Natural killer cell (primary cell): ENCODE data around the gene PRUNE2. TPM values are rescaled to one million over a fixed set of nuclear protein-coding genes. Genes with fewer than 3 reads are reported as not detected.

Experiments used
- ATAC-seq, 3 donors: fragments of 150-1000 bp in 2 of 3; fragments of 200-7000 bp in 1 of 3; cut with Tn5 transposase; 1 replicate in 1 of 3; 2 replicates in 2 of 3; pipeline ENCODE4 v1.10.0; 2021; ENCODE audit warnings: mild to moderate bottlenecking in 2 of 3, moderate library complexity in 2 of 3
- DNase-seq, 2 donors: peaks; one replicate each; pipeline versions ENCODE4 v3.0.0 to v3.0.0-alpha.2; 2013 to 2021; ENCODE audit warnings: mixed read lengths in 1 of 2
- H3K27ac ChIP-seq: one replicate; pipeline ENCODE4 v1.5.1; 2013; ENCODE audit warnings: mild to moderate bottlenecking, low read length
- H3K27me3 ChIP-seq: one replicate; pipeline ENCODE4 v1.6.1; 2013; ENCODE audit warnings: low read length; ENCODE audit not compliant: control insufficient read depth, insufficient read depth
- H3K36me3 ChIP-seq: one replicate; pipeline ENCODE4 v1.6.1; 2013; ENCODE audit warnings: low read length; ENCODE audit not compliant: control insufficient read depth, insufficient read depth
- H3K4me1 ChIP-seq: one replicate; pipeline ENCODE4 v1.6.1; 2013; ENCODE audit warnings: low read length; ENCODE audit not compliant: control insufficient read depth, insufficient read depth
- H3K4me3 ChIP-seq: one replicate; pipeline ENCODE4 v1.5.1; 2013; ENCODE audit warnings: low read length
- H3K9me3 ChIP-seq: one replicate; pipeline ENCODE4 v1.6.1; 2013; ENCODE audit warnings: low read length; ENCODE audit not compliant: control insufficient read depth, insufficient read depth
- H3K27ac Mint-ChIP-seq, 2 donors: one replicate each; pipeline ENCODE4 v1.8.0; 2022; ENCODE audit warnings: mild to moderate bottlenecking in 2 of 2, mixed read lengths in 2 of 2, moderate library complexity in 1 of 2
- H3K27me3 Mint-ChIP-seq, 2 donors: one replicate each; pipeline ENCODE4 v1.8.0; 2022; ENCODE audit warnings: low read depth in 2 of 2, mixed read lengths in 2 of 2
- H3K36me3 Mint-ChIP-seq: one replicate; pipeline ENCODE4 v1.8.0; 2022; ENCODE audit warnings: mixed read lengths
- H3K4me1 Mint-ChIP-seq, 2 donors: one replicate each; pipeline ENCODE4 v1.8.0; 2022; ENCODE audit warnings: mixed read lengths in 2 of 2
- H3K4me3 Mint-ChIP-seq: one replicate; pipeline ENCODE4 v1.8.0; 2022; ENCODE audit warnings: mild to moderate bottlenecking, moderate library complexity, mixed read lengths
- H3K9me3 Mint-ChIP-seq, 2 donors: one replicate each; pipeline ENCODE4 v1.8.0; 2022; ENCODE audit warnings: mixed read lengths in 2 of 2
- WGBS: methylation state at CpG from one replicate; pipeline ENCODE4 v1.1.7; 2013; ENCODE audit warnings: missing lambda C conversion rate; ENCODE audit not compliant: insufficient coverage; 5-methylcytosine and 5-hydroxymethylcytosine counted together
- intact Hi-C: fragments of 100-400 bp; cut with micrococcal nuclease; formaldehyde crosslinking; loops from one replicate; pipeline ENCODE4 v1.14.2; 2022
- total RNA-seq, 4 donors: library from RNA; stranded (reverse); fragments of 120-200 nt in 1 of 4; gene quantifications; one replicate each; pipeline versions ENCODE4 v1.2.3 to v1.2.4, GENCODE V29; 2013 to 2022
- TF ChIP-seq, protein P1 (sequence below): fragments of 200-600 bp; IDR thresholded peaks from one replicate; pipeline ENCODE4 v1.8.0; 2022; ENCODE audit warnings: antibody characterized with exemption

Gene PRUNE2
- total RNA-seq, 3 donors from 2014 or later (not counting 1 experiment from before 2014, with no cell fraction given) = 0.43 to 0.45 TPM; not detected in 1

GRCh38 chr9:76572151-76572550 lies 333.8 kb downstream of the PRUNE2 start:
- no peaks in the 10 kb centered on the region for H3K27me3 Mint-ChIP-seq
- DNase-seq (no peak), ATAC-seq (no peak)
- peaks cover 6% of the 10 kb centered on the region for H3K9me3 ChIP-seq
- TF ChIP-seq, protein P1, sequence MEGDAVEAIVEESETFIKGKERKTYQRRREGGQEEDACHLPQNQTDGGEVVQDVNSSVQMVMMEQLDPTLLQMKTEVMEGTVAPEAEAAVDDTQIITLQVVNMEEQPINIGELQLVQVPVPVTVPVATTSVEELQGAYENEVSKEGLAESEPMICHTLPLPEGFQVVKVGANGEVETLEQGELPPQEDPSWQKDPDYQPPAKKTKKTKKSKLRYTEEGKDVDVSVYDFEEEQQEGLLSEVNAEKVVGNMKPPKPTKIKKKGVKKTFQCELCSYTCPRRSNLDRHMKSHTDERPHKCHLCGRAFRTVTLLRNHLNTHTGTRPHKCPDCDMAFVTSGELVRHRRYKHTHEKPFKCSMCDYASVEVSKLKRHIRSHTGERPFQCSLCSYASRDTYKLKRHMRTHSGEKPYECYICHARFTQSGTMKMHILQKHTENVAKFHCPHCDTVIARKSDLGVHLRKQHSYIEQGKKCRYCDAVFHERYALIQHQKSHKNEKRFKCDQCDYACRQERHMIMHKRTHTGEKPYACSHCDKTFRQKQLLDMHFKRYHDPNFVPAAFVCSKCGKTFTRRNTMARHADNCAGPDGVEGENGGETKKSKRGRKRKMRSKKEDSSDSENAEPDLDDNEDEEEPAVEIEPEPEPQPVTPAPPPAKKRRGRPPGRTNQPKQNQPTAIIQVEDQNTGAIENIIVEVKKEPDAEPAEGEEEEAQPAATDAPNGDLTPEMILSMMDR = no peak
- intact Hi-C loops = no loop called here
- no peak overlapping the region for H3K27ac Mint-ChIP-seq
- peaks cover 73 to 74% of the 10 kb centered on the region in 2 donors for H3K4me1 Mint-ChIP-seq
- H3K36me3 Mint-ChIP-seq = peaks cover 7% of the 10 kb centered on the region
- H3K9me3 Mint-ChIP-seq = peaks cover 0 to 2% of the 10 kb centered on the region in 2 donors
- no CpG with 5 or more reads among the region's 3 CpGs for WGBS
- no peak overlapping the region for H3K27ac ChIP-seq
- H3K4me3 Mint-ChIP-seq = peak overlapping the region; percentile 25
- no peaks in the 10 kb centered on the region for H3K36me3 ChIP-seq
- peak overlapping the region; percentile 25 for H3K4me3 ChIP-seq
- no peaks in the 10 kb centered on the region for H3K27me3 ChIP-seq
- H3K4me1 ChIP-seq = peaks cover 29% of the 10 kb centered on the region

DNA sequence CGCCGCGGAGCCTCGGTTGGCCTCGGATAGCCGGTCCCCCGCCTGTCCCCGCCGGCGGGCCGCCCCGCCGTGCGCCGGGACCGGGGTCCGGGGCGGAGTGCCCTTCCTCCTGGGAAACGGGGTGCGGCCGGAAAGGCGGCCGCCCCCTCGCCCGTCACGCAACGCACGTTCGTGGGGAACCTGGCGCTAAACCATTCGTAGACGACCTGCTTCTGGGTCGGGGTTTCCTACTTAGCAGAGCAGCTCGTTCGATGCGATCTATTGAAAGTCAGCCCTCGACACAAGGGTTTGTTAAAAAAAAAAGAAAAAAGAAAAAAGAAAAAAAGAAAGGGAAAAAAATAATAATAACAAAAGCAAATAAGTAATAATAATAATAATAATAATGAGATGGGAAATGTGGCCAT lies 334.2 kb downstream of the PRUNE2 start:
- Mint-ChIP-seq H3K27ac (no peak overlapping the region), H3K36me3 (peaks cover 8% of the 10 kb centered on the region), H3K27me3 (no peaks in the 10 kb centered on the region), H3K9me3 (peaks cover 0 to 2% of the 10 kb centered on the region in 2 donors), H3K4me1 (peaks cover 71 to 73% of the 10 kb centered on the region in 2 donors), H3K4me3 (peak overlapping the region; percentile 60)
- TF ChIP-seq, protein P1 = no peak
- Histone ChIP-seq H3K27ac (no peak overlapping the region), H3K4me1 (peaks cover 25% of the 10 kb centered on the region), H3K36me3 (no peaks in the 10 kb centered on the region), H3K4me3 (peak overlapping the region; percentile 25), H3K9me3 (peaks cover 6% of the 10 kb centered on the region), H3K27me3 (no peaks in the 10 kb centered on the region)
- intact Hi-C loops = no loop called here
- DNase-seq = peak in 1 of 2 donors; percentile 11
- 37% methylated on average over 34 of the region's 37 CpGs for WGBS
- no peak for ATAC-seq

GRCh38 chr9:76571288-76571687 lies 334.6 kb downstream of the PRUNE2 start:
- TF ChIP-seq, protein P1 = no peak
- H3K27me3 ChIP-seq = no peaks in the 10 kb centered on the region
- no peaks in the 10 kb centered on the region for H3K36me3 ChIP-seq
- H3K9me3 ChIP-seq = peaks cover 6% of the 10 kb centered on the region
- H3K27me3 Mint-ChIP-seq = no peaks in the 10 kb centered on the region
- H3K4me3 Mint-ChIP-seq = peak overlapping the region; percentile 72
- peak overlapping the region; percentile 25 to 82 for H3K27ac Mint-ChIP-seq
- peaks cover 20% of the 10 kb centered on the region for H3K4me1 ChIP-seq
- H3K4me1 Mint-ChIP-seq = peaks cover 67 to 69% of the 10 kb centered on the region in 2 donors
- DNase-seq (peak in 1 of 2 donors; percentile 14), ATAC-seq (peak; percentile 46 to 62 (median 49))
- 50% methylated on average over 3 of the region's 3 CpGs for WGBS
- peaks cover 8% of the 10 kb centered on the region for H3K36me3 Mint-ChIP-seq
- H3K4me3 ChIP-seq = peak overlapping the region; percentile 25
- H3K9me3 Mint-ChIP-seq = peaks cover 0 to 2% of the 10 kb centered on the region in 2 donors
- peak overlapping the region; percentile 28 for H3K27ac ChIP-seq
- intact Hi-C loops = no loop called here

GRCh38 chr9:76570826-76571225 lies 335.1 kb downstream of the PRUNE2 start:
- TF ChIP-seq, protein P1 = no peak
- ATAC-seq (no peak), DNase-seq (no peak)
- Mint-ChIP-seq H3K27ac (peak overlapping the region; percentile 25 to 82), H3K27me3 (no peaks in the 10 kb centered on the region), H3K4me1 (peaks cover 63 to 65% of the 10 kb centered on the region in 2 donors), H3K4me3 (peak overlapping the region; percentile 72), H3K9me3 (peaks cover 0 to 2% of the 10 kb centered on the region in 2 donors), H3K36me3 (peaks cover 8% of the 10 kb centered on the region)
- H3K4me1 ChIP-seq = peaks cover 19% of the 10 kb centered on the region
- no peak overlapping the region for H3K27ac ChIP-seq
- 100% methylated on average over 2 of the region's 2 CpGs for WGBS
- H3K27me3 ChIP-seq = no peaks in the 10 kb centered on the region
- peaks cover 6% of the 10 kb centered on the region for H3K9me3 ChIP-seq
- no peak overlapping the region for H3K4me3 ChIP-seq
- H3K36me3 ChIP-seq = no peaks in the 10 kb centered on the region
- intact Hi-C loops = no loop called here
